ENCODE measurements around the gene LMNTD2.

LMNTD2 gene

DNA sequence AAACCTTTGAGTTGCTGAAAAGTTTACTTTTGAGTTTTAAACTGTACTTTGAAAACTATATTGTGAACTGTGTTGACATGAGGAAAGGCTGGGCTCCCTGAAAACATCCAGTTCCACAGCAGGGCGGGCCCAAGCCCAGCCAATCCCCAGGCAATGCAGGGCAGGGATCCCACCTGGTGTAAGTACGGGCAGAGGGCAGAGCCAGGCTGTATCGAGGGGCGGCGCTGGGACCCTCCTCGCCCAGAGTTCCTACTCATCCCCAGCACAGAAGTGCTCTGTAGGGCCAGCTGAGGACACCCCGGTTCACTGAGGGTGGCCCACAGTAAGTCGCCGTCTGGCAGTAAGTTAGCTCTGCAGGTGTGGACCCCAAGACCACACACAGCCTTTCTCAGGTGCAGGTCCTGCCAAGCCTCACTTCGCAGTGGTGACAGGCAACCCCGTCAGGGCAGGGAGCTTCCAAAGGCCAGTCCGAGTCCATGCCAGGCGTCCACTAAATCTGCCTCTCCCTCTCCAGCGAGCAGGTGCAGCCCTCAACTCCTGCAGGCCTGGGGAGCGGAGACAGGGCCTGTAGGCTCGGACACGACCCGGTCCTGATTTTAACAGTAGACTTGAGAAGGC, 6.6 kb upstream of the LMNTD2 start:
- DNase-seq: no peak

DNA sequence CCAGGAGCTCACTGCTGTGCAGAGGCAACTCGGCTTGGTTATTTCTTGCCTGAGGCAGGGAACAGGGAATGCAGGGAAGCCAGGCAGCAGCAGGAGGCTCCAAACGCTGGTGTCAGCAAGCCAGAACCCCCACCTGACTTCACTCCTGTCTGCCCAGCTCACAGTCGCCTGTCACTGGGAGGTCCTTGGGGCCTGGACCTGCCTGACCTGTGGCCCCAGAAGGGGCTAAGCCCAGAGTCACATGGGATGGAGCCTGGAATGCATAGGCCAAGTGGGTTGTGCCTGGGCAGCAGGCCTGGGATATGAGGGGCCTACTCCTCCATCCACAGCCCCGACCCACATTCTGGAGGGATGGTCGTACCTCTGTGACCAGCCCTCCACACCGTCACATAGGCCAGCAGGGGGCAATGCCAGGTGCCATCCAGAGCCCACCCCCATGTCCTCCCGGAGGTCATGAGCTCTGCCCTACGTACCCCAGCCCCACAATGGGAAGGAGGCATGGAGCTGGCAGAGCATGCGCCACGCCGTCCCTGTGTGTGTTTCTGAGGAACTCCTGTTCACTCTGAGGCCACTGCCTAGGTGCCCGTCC, 5.5 kb upstream of the LMNTD2 start:
- DNase-seq: no peak

DNA sequence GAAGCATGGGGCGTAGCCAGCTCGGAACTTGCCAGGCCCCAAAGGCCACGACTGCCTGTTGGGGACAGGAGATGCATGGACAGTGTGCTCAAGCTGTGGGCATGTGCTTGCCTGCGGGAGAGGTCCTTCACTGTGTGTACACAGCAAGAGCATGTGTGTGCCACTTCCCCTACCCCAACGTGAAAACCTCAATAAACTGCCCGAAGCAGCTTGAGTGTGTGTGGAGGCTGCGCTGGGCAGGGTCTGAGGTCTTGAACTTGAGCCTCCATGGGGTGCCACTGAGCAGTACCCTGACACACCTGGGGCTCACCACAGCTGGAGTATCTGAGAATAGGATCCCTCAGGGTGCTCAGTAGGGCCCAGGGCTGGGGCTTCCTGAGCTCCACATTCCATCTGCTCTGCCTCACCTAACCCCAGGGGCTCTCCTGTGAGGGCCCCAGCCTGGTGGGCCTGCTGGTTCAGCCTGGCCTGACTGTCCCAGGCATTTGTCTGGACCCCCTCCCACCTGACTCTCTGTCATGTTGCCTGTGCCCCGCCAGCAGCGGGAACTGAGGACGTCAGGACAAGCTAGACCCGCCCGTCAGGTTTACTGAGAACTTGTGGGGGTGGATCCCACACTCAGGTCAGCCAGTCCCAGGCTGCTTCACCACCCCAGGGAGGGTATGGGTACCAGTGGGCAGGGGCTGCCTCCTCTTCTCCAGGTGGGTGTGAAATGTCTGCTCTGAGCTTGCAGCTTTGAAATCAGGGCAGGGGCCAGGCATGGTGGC, 3.5 kb upstream of the LMNTD2 start:
- DNase-seq: no peak

DNA sequence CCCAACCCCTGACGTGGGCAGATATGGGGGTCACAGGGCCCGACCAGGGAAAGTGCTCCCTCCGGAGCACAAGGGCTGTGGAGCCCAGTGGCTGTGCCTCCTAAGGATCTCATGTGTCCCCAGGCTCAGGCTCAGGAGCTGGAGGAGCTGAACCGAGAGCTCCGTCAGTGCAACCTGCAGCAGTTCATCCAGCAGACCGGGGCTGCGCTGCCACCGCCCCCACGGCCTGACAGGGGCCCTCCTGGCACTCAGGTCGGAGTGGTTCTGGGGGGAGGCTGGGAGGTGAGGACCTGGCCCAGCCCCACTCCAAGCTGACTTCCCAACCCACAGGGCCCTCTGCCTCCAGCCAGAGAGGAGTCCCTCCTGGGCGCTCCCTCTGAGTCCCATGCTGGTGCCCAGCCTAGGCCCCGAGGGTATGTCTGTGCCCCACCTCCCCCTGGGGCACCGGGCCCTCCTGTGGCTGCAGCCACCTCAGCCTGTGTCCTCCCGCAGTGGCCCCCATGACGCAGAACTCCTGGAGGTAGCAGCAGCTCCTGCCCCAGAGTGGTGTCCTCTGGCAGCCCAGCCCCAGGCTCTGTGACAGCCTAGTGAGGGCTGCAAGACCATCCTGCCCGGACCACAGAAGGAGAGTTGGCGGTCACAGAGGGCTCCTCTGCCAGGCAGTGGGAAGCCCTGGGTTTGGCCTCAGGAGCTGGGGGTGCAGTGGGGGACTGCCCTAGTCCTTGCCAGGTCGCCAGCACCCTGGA, 2.7 kb upstream of the LMNTD2 start:
- no peak for DNase-seq

DNA sequence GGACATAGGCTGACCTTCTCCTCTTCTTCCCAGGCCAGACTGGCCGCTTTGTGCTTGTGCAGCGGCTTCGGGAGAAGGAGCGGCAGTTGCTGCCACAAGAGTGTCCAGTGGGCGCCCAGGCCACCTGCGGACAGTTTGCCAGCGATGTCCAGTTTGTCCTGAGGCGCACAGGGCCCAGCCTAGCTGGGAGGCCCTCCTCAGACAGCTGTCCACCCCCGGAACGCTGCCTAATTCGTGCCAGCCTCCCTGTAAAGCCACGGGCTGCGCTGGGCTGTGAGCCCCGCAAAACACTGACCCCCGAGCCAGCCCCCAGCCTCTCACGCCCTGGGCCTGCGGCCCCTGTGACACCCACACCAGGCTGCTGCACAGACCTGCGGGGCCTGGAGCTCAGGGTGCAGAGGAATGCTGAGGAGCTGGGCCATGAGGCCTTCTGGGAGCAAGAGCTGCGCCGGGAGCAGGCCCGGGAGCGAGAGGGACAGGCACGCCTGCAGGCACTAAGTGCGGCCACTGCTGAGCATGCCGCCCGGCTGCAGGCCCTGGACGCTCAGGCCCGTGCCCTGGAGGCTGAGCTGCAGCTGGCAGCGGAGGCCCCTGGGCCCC, 1.6 kb upstream of the LMNTD2 start:
- DNase-seq: no peak

DNA sequence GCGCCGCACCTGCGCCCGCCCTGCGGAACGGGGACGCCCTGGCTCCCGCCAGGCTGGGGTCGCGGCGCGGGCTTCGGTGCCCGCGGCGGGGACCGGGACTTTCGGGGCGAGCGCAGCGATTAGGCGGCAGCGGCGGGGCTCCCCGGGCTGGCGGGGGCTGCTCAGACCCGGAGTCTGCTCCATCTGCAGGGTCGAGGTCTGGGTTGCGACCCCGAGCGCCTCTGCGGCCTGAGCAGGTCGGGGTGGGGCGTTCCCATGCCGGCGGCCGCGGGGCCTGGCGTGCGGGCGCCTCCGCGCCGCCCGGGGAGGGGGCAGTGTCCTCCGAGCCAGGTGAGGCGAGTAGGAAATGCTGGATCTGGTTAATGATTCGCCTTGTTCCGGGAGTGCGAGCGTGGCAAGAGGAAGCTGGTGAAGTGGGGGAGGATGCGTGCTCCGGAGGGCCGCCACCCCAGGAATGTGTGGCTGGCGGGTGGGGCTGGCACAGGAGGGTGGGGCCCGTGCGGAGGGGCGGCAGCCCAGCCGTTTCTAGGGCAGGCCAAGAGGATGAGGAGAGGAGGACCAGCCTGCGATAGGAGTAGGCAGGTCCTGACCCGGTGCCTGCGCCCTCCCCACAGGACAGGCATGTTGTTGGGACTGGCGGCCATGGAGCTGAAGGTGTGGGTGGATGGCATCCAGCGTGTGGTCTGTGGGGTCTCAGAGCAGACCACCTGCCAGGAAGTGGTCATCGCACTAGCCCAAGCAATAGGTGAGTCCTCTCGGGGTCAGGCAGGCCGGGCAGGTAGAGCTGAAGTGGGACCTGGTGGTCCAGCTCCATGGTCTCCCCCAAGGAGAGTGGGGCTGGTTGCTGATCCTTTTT, 838 bp upstream of the LMNTD2 start:
- DNase-seq: no peak

DNA sequence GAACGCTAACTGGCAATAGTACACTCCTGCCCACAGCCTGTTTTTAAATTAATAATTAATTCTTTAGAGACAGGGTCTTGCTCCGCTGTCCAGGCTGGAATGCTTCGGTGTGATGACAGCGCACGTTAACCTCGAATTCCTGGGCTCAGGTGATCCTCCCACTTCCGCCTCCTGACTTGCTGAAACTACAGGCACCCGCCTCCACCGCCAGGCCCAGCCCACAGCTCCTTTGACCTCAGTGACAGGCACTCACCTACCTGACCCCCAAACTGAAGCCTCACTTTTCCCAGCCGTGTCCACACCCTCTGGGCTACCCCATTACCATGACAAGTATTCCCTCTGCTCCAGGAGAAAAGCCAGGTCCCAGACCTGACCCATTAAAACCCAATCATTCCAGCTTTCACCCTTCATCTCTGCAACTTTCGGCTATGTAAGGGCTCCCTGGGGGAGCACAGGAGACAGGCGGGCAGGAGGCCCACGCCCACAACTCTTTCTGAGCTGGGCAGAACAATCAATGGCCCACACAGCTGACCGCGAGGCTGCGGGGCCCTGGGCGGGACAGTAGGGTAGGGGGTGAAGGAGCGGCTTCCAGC, 730 bp downstream of the LMNTD2 start:
- no peak for DNase-seq

DNA sequence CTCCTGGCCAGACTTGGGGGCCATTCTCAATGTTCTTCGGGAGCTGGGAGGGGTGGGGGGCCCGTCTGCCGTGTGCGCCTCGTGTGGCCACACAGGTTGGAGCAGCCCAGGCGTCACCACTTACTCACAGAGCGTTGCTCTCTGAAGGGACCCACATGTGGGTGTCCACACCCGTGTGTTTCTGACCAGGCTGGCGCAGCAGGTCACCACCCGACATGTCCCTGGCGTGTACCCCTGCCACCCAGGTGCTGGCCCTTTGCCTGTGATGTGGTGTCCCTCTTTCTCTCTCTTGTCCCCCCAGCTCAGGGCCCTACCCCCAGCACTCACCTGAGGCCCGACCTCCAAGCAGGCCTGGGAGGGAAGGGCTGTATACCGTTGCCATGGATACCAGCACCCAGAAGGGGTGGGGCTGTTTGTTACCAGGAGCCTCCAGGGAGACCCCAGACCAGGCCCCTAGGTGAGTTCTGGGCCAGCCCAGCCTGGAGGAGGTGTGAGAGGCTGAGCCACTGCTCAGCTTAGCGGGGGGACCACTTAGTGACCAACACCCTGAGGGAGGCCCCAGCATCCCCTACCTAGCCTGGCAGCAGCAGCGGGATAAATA, 1.4 kb downstream of the LMNTD2 start:
- DNase-seq: no peak

DNA sequence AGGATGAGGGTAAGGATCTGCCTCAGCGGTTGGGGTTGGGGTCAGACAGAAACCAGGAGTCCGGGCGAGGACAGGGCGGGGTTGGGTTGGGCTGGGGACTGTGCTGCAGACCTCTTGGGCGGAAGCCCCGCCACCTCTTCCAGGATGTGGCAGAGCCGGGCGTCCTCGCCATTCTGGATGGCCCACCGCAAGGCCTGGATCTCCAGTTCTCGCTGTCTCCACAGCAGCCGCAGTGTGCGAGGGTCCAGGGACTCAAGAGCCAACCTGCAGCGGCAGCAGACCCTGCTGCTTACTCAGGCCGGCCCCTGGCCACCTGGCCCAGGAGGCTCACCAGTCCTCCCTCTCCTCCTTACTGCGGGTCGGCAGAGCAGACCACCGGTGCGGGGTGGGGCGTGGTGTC, 2.0 kb downstream of the LMNTD2 start:
- DNase-seq: no peak

DNA sequence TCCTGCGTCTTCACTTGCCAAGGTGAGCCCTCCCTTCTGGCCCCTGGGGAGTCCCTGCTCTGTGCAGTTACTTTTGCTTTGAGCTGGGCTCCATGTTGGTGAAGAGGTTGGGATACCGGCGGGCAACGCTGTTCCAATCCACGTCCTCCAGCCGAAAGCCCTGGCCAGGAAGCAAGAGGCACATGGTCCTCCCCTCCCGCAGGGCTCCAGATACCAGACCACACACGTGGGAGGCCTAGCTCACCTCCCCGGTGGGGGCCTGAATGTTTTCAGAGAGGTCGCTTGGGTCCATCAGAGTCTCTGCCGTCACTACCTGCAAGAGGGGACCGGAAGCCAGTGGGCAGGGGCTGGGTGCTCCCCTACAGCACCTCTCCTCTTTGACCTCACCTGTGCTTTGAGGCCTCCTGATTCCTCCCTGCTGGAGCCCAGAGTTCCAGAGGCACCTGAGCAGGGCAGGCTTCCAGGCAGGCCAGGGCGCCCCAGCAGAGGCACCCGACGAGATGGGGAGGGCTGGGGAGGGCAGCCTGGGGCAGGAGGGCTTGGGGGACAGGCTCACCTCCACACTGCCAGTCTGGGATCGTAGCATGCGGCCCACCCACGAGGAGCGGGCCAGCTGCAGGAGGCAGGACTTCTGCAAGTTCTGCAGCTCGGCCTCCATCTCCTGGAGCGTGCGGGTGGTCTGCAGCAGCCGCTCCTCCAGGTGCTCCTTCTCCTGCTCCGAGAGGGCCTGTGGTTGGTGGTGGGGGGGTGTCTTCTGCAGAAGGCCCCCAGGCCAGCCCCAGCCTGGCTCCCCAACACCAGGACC, 3.0 kb downstream of the LMNTD2 start:
- DNase-seq: no peak

DNA sequence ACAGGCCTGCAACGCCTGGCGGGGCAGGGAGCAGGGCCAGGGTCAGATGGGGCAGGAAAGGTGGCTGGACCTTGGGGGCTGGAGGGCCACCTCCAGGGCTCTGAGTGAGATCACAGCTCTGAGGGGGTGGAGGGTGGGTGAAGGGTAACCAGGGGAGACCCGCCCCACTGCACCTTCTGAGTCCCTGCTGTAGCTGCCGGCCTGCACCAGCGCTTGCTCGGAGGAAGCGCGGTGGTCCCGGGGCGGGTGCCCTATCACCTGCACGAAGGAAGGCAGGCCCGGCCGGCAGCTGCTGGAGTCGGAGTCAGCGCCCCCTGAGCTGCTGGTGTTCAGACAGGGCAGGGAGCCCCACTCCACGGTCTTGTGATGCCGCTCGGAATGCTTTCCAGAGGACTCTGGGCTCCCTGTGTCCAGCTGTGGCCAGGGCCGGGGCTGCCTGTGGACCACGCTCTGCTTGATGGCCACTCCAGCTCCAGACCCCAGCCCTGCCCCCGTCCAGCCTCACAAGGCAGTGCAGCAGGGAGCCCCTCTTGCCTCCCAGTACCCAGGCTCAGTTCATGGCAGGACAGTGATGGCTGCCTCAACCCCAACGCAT, 3.8 kb downstream of the LMNTD2 start:
- no peak for DNase-seq

DNA sequence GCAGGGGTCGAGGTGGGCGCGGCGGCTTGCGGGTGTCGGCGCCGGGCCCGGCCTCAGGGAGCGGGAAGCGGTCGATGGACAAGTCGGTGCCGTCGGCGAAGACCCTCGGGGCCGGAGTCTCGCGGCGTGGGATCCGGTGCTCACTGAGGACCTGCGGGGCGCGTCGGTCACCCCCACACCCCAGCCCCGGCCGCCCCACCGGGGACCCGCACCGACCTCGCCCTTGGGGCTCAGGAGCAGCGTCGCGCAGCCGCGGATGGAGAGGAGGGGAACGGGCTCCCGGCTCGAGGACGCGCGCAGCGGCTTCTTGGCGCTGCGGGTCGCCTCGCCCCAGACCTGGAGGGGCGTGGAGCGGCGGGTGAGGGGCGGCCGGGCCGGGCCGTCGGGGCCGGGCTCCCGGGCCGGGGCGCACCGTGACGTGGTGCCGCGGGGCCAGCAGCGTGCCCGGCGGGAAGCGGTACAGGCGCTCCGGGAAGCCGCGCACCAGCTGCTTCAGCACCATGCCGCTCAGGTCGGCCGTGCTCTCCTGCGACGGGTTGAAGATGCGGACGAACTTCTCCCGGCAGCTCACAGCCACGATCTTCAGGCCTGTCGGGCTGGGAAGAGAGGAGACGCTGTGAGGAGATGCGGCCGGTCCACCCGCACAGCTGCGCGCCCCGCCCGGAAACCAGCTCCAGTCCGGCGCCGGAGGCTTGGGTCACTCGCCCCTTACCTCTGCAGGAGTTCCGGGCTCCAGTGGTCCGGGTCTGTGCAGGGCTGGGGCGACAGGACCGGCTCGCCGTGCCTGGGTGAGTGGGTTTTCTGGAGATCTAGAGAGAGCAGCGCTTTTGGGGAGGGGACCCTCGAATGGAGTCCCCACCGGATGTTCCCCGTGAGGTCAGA, 4.5 kb downstream of the LMNTD2 start:
- no peak for DNase-seq

DNA sequence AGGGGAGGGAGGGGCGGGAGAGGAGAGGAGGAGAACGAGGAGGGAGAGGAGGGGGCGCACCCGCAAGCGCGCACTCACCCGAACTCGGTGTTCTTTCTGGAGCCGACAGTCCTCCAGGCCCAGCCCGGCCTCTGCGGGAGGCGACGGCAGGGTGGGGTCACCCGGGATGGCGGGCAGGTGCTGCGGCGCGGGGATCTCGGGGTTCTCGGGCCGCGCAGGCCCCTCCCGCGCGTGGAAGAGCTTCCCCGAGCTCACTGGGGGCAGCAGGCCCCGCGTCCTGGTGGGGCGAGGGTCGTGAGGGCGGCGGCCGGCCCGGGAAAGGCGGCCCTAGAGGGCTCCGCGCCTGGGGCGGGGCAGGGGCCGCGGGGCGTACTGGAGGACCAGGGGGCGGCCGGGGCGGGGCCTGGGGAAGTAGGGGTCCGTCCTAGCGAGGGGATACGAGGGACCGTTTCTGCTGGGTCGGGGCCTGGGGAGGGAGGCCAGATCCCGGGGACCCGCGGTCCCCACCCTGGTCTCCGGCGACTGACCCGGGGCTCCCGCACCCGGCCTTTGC, 5.2 kb downstream of the LMNTD2 start:
- no peak for DNase-seq

DNA sequence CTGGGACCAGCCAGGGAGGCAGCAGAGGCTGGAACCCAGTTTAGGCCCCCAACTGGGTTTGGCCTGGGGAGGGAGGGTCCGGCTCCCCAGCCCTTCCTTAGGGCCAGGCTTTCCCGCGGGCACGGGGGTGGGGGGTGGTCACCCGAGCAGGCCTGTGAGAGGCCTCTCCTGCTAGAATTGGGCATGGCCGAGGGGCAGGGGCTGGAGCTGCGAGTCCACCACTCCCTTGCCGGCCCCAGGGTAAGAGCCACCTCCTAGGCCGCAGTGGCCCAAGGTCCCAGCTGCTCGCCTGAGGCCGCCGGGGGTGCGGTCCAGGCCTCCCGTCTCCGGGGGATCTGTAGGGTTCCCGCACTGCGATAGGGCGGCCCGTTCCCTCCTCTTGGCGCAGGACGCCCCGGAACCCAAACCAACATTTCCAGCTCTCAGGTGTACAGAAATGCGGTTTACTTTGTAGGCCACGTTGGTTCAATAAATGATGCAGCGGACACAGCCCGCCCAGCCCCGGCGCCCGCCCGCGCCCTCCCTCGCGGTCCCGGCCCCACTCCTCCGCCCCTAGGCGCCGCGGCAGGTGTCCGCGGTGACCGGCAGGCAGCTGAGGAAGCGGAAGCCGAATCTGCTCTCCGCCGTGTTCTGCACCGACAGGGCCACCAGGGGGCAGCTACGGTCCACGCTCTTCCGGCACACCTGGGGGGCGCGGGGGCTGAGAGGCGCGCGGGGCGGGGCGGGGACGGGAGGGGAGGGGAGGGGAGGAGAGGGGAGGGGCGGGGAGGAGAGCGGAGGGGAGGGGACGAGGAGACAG, 5.9 kb downstream of the LMNTD2 start:
- DNase-seq: peak; percentile 5

DNA sequence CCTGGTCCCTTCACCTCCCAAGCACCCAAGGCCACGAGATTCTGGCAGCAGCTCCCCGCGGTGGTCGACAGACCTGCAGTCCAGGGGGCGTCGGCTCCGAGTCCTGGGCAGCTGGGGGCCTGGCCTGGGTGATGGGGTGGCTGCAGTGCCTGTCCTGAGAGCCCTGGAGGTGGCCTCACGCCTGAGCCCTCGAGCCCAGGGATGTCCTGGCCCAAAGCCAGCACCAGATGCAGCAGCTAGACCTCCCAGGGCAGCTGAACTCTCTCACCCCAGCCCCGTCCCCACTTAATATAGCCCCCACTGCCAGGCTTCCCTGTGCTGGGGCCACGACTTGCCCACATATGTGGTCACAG, 6.6 kb downstream of the LMNTD2 start:
- no peak for DNase-seq

DNA sequence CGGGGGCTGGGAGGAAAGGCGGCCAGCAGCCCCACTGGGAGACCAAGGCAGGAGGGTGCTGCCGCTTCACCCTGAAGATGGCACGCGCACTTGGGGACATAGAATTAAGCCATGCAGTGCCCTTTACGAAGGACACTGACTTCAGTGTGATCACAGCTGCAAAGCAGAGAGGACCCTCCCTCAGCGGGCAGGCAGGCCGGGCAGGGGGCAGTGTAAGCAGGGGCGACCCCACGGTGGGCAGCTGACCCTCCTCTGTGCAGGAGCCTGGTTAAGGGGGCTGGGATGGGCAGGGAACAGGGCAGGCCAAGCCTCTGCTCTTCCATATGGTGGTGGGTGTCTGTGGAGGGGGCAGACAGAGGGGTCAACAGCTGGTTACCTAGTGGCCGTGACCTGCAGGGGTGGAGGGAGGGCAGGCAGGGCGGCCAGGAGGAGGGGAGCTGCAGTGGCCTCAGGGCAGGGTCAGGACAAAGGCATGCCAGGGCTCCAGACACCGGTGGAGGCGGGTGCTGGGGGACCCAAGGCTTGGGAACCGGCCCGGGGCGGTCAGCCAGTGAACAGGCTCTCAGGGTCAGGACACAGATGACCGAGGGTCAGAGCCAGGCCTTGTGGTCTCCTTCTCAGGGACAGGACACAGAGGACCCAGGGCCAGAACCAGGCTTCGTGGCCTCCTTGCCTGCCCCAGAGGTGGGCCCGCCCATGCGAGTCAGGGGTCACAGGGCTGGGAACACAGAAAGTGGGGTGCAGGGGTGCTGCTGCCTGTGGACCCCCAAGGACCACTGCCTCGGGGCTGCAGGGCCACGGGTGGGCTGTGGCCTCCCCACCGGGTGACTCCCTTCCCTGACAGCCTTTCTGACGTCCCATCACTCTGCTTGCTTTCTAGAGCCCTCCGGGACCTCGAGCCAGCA, 7.2 kb downstream of the LMNTD2 start:
- no peak for DNase-seq

DNA sequence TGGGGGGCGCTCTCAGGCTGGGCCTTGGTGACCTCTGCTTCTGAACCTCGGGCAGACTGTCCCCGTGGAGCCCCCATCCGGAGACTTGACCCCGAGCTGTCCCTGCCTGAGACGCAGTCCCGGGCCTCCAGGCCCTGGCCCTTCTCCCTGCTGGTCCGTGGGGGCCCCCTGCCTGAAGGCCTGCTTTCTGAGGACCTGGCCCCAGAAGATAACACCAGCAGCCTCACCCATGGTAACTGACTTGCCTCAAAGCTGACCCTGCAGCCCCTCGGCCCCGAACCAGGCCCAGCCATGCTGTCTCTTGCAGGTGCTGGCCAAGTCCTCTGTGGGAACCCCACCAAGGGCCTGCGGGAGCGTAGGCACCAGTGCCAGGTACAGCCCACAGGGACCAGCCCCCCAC, 8.9 kb downstream of the LMNTD2 start:
- no peak for DNase-seq

All from T1000 (cell line).